Measurements from ENCODE around the gene OTOF. TPM values are rescaled to one million over a fixed set of nuclear protein-coding genes. Genes with fewer than 3 reads are reported as not detected.

Gene OTOF
- total RNA-seq, 1 donor from 2014 or later, result 0.47 TPM

- Mint-ChIP-seq H3K4me3 (ENCODE audit: unreplicated experiment) (no peak overlapping the region), H3K36me3 (ENCODE audit: unreplicated experiment) (no peaks in the 10 kb centered on the region), H3K27me3 (ENCODE audit: unreplicated experiment) (peaks cover 4% of the 10 kb centered on the region), H3K4me1 (ENCODE audit: low read depth, unreplicated experiment) (no peaks in the 10 kb centered on the region), H3K27ac (ENCODE audit: unreplicated experiment) (no peak overlapping the region), H3K9me3 (ENCODE audit: unreplicated experiment) (no peaks in the 10 kb centered on the region)
- no peak for TF ChIP-seq CTCF (IDR thresholded peaks at IDR 0.05; ENCODE audit: partially characterized antibody, unreplicated experiment)
- DNase-seq, result no peak
Observed at GRCh38 chr2:26430826-26431225, 47.1 kb downstream of the OTOF start.

GRCh38 chr2:26429779-26430578 is 47.9 kb downstream of the OTOF start:
- H3K27ac Mint-ChIP-seq (ENCODE audit: unreplicated experiment), result no peak overlapping the region
- H3K4me3 Mint-ChIP-seq (ENCODE audit: unreplicated experiment), result no peak overlapping the region
- no peak for DNase-seq
- H3K4me1 Mint-ChIP-seq (ENCODE audit: low read depth, unreplicated experiment), result no peaks in the 10 kb centered on the region
- H3K27me3 Mint-ChIP-seq (ENCODE audit: unreplicated experiment), result peaks cover 4% of the 10 kb centered on the region
- no peaks in the 10 kb centered on the region for H3K9me3 Mint-ChIP-seq (ENCODE audit: unreplicated experiment)
- no peaks in the 10 kb centered on the region for H3K36me3 Mint-ChIP-seq (ENCODE audit: unreplicated experiment)
- no peak for TF ChIP-seq CTCF (IDR thresholded peaks at IDR 0.05; ENCODE audit: partially characterized antibody, unreplicated experiment)

GRCh38 chr2:26428846-26429245 is 49.1 kb downstream of the OTOF start:
- H3K36me3 Mint-ChIP-seq (ENCODE audit: unreplicated experiment), result no peaks in the 10 kb centered on the region
- no peak for DNase-seq
- H3K9me3 Mint-ChIP-seq (ENCODE audit: unreplicated experiment), result no peaks in the 10 kb centered on the region
- no peak overlapping the region for H3K4me3 Mint-ChIP-seq (ENCODE audit: unreplicated experiment)
- H3K27ac Mint-ChIP-seq (ENCODE audit: unreplicated experiment), result no peak overlapping the region
- H3K27me3 Mint-ChIP-seq (ENCODE audit: unreplicated experiment), result peaks cover 4% of the 10 kb centered on the region
- no peaks in the 10 kb centered on the region for H3K4me1 Mint-ChIP-seq (ENCODE audit: low read depth, unreplicated experiment)
- no peak for TF ChIP-seq CTCF (IDR thresholded peaks at IDR 0.05; ENCODE audit: partially characterized antibody, unreplicated experiment)

GRCh38 chr2:26424221-26424620 is 53.7 kb downstream of the OTOF start:
- H3K4me3 Mint-ChIP-seq (ENCODE audit: unreplicated experiment), result no peak overlapping the region
- no peak overlapping the region for H3K27ac Mint-ChIP-seq (ENCODE audit: unreplicated experiment)
- DNase-seq, result no peak
- H3K4me1 Mint-ChIP-seq (ENCODE audit: low read depth, unreplicated experiment), result no peaks in the 10 kb centered on the region
- no peaks in the 10 kb centered on the region for H3K36me3 Mint-ChIP-seq (ENCODE audit: unreplicated experiment)
- TF ChIP-seq CTCF (IDR thresholded peaks at IDR 0.05; ENCODE audit: partially characterized antibody, unreplicated experiment), result no peak
- no peaks in the 10 kb centered on the region for H3K27me3 Mint-ChIP-seq (ENCODE audit: unreplicated experiment)
- H3K9me3 Mint-ChIP-seq (ENCODE audit: unreplicated experiment), result no peaks in the 10 kb centered on the region

GRCh38 chr2:26423750-26424149 is 54.2 kb downstream of the OTOF start:
- no peak for TF ChIP-seq CTCF (IDR thresholded peaks at IDR 0.05; ENCODE audit: partially characterized antibody, unreplicated experiment)
- no peak for DNase-seq
- Mint-ChIP-seq H3K4me1 (ENCODE audit: low read depth, unreplicated experiment) (no peaks in the 10 kb centered on the region), H3K9me3 (ENCODE audit: unreplicated experiment) (no peaks in the 10 kb centered on the region), H3K36me3 (ENCODE audit: unreplicated experiment) (no peaks in the 10 kb centered on the region), H3K4me3 (ENCODE audit: unreplicated experiment) (no peak overlapping the region), H3K27ac (ENCODE audit: unreplicated experiment) (no peak overlapping the region), H3K27me3 (ENCODE audit: unreplicated experiment) (no peaks in the 10 kb centered on the region)

Measured in glutamatergic neuron (in vitro differentiated cells).